K562 (cell line): ENCODE data around the gene MVP. TPM values are rescaled to one million over a fixed set of nuclear protein-coding genes. Genes with fewer than 3 reads are reported as not detected.

Experiments
- CBX1 ChIP-seq: sonication (generic); IDR thresholded peaks from 2 replicates; pipeline ENCODE4 v1.6.1; 2016; ENCODE audit warnings: antibody characterized with exemption, low read depth, mild to moderate bottlenecking
- CBX3 ChIP-seq, 2 experiments: IDR thresholded peaks; 1 replicate in 1 of 2; 2 replicates in 1 of 2; pipeline ENCODE4 v1.6.1; 2012; ENCODE audit warnings: inconsistent platforms in 2 of 2, low read length in 2 of 2, borderline replicate concordance in 1 of 2, control low read depth in 1 of 2
- CREM ChIP-seq: IDR thresholded peaks from 2 replicates; pipeline ENCODE4 v1.6.1; 2014; ENCODE audit warnings: antibody characterized with exemption, low read depth
- DIDO1 ChIP-seq: fragments of 450-650 bp; IDR thresholded peaks from 2 replicates; pipeline ENCODE4 v1.6.1; 2016; ENCODE audit warnings: low read depth, missing biosample characterization, missing genetic modification characterization
- FOS ChIP-seq: IDR thresholded peaks from 3 replicates; pipeline ENCODE4 v1.6.1; 2011; ENCODE audit not compliant: insufficient read length; ENCODE audit errors: extremely low read depth
- HNRNPLL ChIP-seq: fragments of 200-400 bp; formaldehyde crosslinking; IDR thresholded peaks from 2 replicates; pipeline ENCODE4 v1.6.1; 2017; ENCODE audit warnings: low read length, low read depth, mild to moderate bottlenecking; ENCODE audit not compliant: poor library complexity, severe bottlenecking
- MYC ChIP-seq, 2 experiments: fragments of 250-450 bp in 1 of 2; sonication (Bioruptor Pico) in 1 of 2; IDR thresholded peaks; 2 replicates each; pipeline versions ENCODE4 v1.5.1 to v1.6.1; 2012 to 2021; ENCODE audit warnings: low read depth in 2 of 2, borderline replicate concordance in 1 of 2, improper control_type of control experiment in 1 of 2, low read length in 1 of 2, mild to moderate bottlenecking in 1 of 2, moderate library complexity in 1 of 2
- OTX1 ChIP-seq: fragments of 450-650 bp; formaldehyde crosslinking; IDR thresholded peaks from 2 replicates; pipeline ENCODE4 v1.4.0; 2022; ENCODE audit warnings: mild to moderate bottlenecking
- PHB ChIP-seq: fragments of 250-450 bp; sonication (Bioruptor Pico); IDR thresholded peaks from 2 replicates; pipeline ENCODE4 v1.5.0; 2021
- SMARCE1 ChIP-seq: fragments of 450-650 bp; IDR thresholded peaks from 2 replicates; pipeline ENCODE4 v1.7.1; 2016; ENCODE audit warnings: mild to moderate bottlenecking
- SMC3 ChIP-seq: conservative IDR thresholded peaks from 2 replicates; pipeline ENCODE4 v1.6.1; 2011; ENCODE audit warnings: low read depth, low read length, improper control_type of control experiment; ENCODE audit not compliant: insufficient read depth
- ZFX ChIP-seq: sonication (generic); formaldehyde crosslinking; IDR thresholded peaks from 2 replicates; pipeline ENCODE4 v1.8.0; 2022; ENCODE audit warnings: mild to moderate bottlenecking, missing genetic modification reagents, moderate library complexity
- ZNF212 ChIP-seq: fragments of 450-650 bp; formaldehyde crosslinking; IDR thresholded peaks from 2 replicates; pipeline ENCODE4 v1.4.0; 2020; ENCODE audit warnings: mild to moderate bottlenecking
- polyA plus RNA-seq, 8 experiments: library from polyadenylated mRNA; depleted of rRNA in 4 of 8; stranded (reverse) in 5 of 8; unstranded in 3 of 8; fragments of >200 nt; fragmentation: Nextera tagmentation in 2 of 8; fragmentation: Illumina TruSeq in 1 of 8; extraction: Ambion mirVana in 2 of 8; extraction: Trizol in 1 of 8; gene quantifications; 2 replicates each; pipeline versions ENCODE4 v1.2.1 to v1.2.3, GENCODE V29; 2011 to 2014; ENCODE audit warnings: inconsistent platforms in 1 of 8, missing spikeins in 1 of 8
- total RNA-seq, 7 experiments: library from RNA; depleted of rRNA in 6 of 7; stranded (reverse); fragments of >200 nt in 6 of 7; fragmentation: Illumina TruSeq in 2 of 7; extraction: Trizol in 2 of 7; gene quantifications; 2 replicates each; pipeline versions ENCODE4 v1.2.1 to v1.2.3, GENCODE V29; 2011 to 2021; ENCODE audit warnings: low replicate concordance in 1 of 7
- TF ChIP-seq, protein P1 (sequence below): sonication (generic); formaldehyde crosslinking; IDR thresholded peaks from 2 replicates; pipeline ENCODE4 v1.9.0; 2022; ENCODE audit warnings: mild to moderate bottlenecking, missing genetic modification reagents
- TF ChIP-seq, protein P2 (sequence below): sonication (generic); formaldehyde crosslinking; IDR thresholded peaks from 2 replicates; pipeline ENCODE4 v1.8.0; 2022; ENCODE audit warnings: mild to moderate bottlenecking, missing genetic modification reagents
- TF ChIP-seq, protein P3 (sequence below): fragments of 450-650 bp; IDR thresholded peaks from one replicate; pipeline ENCODE4 v1.6.1; 2018; ENCODE audit warnings: mild to moderate bottlenecking, moderate library complexity; ENCODE audit not compliant: partially characterized antibody
- TF ChIP-seq, protein P4 (sequence below): IDR thresholded peaks from 2 replicates; pipeline ENCODE4 v1.6.1; 2016; ENCODE audit warnings: missing genetic modification characterization, missing compliant biosample characterization

MVP gene
- total and polyA plus RNA-seq, 9 of the 15 experiments (the other 6 are each of a cell fraction or from before 2014, with no cell fraction given): 0.39 to 1.9 (median 0.76) TPM; not detected in 2

DNA sequence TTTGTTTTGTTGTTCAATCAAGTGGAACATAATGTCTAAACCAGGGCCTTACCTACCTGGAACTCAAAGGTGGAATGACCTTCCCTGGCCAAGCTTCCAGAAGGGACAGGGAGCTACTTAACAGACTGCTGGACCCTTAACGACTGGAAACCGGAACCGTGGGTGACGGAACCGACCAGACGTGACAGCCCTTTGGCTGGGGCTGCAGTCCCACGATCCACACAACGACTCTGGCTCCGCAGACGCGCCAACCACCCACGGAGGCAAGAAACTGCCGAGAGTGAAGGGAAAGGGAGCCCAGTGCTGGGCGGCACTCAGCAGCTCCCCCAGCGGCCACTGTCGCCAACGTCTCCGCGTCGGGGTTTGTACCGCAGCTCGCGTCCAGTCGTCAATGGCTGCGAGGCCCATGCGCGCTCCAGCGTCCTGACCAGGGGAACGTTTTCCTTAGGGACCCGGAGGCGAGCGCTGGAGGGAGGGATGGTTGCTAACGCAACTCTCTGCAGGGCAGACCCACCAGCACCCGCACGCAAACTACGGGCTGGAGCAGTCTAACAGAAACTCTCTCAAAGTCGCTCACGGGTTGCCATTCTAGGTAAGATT lies 35.3 kb upstream of the MVP start (continued):
- TF ChIP-seq, protein P1, sequence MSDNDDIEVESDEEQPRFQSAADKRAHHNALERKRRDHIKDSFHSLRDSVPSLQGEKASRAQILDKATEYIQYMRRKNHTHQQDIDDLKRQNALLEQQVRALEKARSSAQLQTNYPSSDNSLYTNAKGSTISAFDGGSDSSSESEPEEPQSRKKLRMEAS (CRISPR knock-in tag): peak; percentile 52
- TF ChIP-seq, protein P2, sequence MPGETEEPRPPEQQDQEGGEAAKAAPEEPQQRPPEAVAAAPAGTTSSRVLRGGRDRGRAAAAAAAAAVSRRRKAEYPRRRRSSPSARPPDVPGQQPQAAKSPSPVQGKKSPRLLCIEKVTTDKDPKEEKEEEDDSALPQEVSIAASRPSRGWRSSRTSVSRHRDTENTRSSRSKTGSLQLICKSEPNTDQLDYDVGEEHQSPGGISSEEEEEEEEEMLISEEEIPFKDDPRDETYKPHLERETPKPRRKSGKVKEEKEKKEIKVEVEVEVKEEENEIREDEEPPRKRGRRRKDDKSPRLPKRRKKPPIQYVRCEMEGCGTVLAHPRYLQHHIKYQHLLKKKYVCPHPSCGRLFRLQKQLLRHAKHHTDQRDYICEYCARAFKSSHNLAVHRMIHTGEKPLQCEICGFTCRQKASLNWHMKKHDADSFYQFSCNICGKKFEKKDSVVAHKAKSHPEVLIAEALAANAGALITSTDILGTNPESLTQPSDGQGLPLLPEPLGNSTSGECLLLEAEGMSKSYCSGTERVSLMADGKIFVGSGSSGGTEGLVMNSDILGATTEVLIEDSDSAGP (CRISPR knock-in tag): no peak
- no peak for TF ChIP-seq PHB (CRISPR knock-in tag)
- TF ChIP-seq, protein P3, sequence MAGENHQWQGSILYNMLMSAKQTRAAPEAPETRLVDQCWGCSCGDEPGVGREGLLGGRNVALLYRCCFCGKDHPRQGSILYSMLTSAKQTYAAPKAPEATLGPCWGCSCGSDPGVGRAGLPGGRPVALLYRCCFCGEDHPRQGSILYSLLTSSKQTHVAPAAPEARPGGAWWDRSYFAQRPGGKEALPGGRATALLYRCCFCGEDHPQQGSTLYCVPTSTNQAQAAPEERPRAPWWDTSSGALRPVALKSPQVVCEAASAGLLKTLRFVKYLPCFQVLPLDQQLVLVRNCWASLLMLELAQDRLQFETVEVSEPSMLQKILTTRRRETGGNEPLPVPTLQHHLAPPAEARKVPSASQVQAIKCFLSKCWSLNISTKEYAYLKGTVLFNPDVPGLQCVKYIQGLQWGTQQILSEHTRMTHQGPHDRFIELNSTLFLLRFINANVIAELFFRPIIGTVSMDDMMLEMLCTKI: no peak
- TF ChIP-seq CREM: peak; percentile 84
- TF ChIP-seq ZFX (CRISPR knock-in tag): peak; percentile 39; the same call in 1 of the 2 replicates
- TF ChIP-seq ZNF212 (CRISPR knock-in tag): no peak
- TF ChIP-seq FOS: no peak
- TF ChIP-seq, protein P4, sequence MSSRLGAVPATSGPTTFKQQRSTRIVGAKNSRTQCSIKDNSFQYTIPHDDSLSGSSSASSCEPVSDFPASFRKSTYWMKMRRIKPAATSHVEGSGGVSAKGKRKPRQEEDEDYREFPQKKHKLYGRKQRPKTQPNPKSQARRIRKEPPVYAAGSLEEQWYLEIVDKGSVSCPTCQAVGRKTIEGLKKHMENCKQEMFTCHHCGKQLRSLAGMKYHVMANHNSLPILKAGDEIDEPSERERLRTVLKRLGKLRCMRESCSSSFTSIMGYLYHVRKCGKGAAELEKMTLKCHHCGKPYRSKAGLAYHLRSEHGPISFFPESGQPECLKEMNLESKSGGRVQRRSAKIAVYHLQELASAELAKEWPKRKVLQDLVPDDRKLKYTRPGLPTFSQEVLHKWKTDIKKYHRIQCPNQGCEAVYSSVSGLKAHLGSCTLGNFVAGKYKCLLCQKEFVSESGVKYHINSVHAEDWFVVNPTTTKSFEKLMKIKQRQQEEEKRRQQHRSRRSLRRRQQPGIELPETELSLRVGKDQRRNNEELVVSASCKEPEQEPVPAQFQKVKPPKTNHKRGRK (tag): no peak
- peak in 1 of 2 experiments; percentile 74; a peak in 1 of 3 replicates for TF ChIP-seq CBX3 (IDR thresholded peaks at IDR 0.05; ENCODE audit: borderline replicate concordance in 1 of 2, low read length in 2 of 2)
- TF ChIP-seq OTX1: no peak
- peak; percentile 87 for TF ChIP-seq CBX1
- peak; percentile 37; the same call in 1 of the 2 replicates for TF ChIP-seq MYC (IDR thresholded peaks at IDR 0.05; ENCODE audit: low read depth, low read length)
- TF ChIP-seq MYC (CRISPR knock-in tag; IDR thresholded peaks at IDR 0.05; ENCODE audit: borderline replicate concordance, low read depth): no peak
- 0 out of 2 replicates have a peak, but pooled peaks have one; percentile 27 for TF ChIP-seq SMARCE1
- peak; percentile 54 for TF ChIP-seq HNRNPLL
- TF ChIP-seq DIDO1 (tag): no peak
- TF ChIP-seq SMC3: 0 out of 2 replicates have a peak, but pooled peaks have one; percentile 27
